Endothelial cell (in vitro differentiated cells): ENCODE results near the gene AIF1. TPM values are rescaled to one million over a fixed set of nuclear protein-coding genes. Genes with fewer than 3 reads are reported as not detected.

ENCODE experiments used
- DNase-seq: peaks from one replicate; pipeline ENCODE4 v3.0.0; 2021; ENCODE audit warnings: low spot score
- H3K27ac Mint-ChIP-seq: one replicate; pipeline ENCODE4 v1.8.0; 2021; ENCODE audit warnings: mixed read lengths, inconsistent platforms; ENCODE audit not compliant: unreplicated experiment
- H3K27me3 Mint-ChIP-seq: one replicate; pipeline ENCODE4 v1.8.0; 2021; ENCODE audit warnings: mild to moderate bottlenecking, moderate library complexity, mixed read lengths, inconsistent platforms; ENCODE audit not compliant: unreplicated experiment
- H3K36me3 Mint-ChIP-seq: one replicate; pipeline ENCODE4 v1.8.0; 2021; ENCODE audit warnings: mild to moderate bottlenecking, low read depth, mixed read lengths, inconsistent platforms; ENCODE audit not compliant: unreplicated experiment
- H3K4me1 Mint-ChIP-seq: one replicate; pipeline ENCODE4 v1.8.0; 2021; ENCODE audit warnings: mild to moderate bottlenecking, mixed read lengths, inconsistent platforms; ENCODE audit not compliant: unreplicated experiment
- H3K4me3 Mint-ChIP-seq: one replicate; pipeline ENCODE4 v1.8.0; 2021; ENCODE audit warnings: mild to moderate bottlenecking, mixed read lengths, inconsistent platforms; ENCODE audit not compliant: unreplicated experiment
- H3K9me3 Mint-ChIP-seq: one replicate; pipeline ENCODE4 v1.8.0; 2021; ENCODE audit warnings: mixed read lengths, inconsistent platforms; ENCODE audit not compliant: unreplicated experiment
- CTCF ChIP-seq: fragments of 200-600 bp; sonication (generic); IDR thresholded peaks from one replicate; pipeline ENCODE4 v1.5.0; 2021; ENCODE audit warnings: antibody characterized with exemption; ENCODE audit not compliant: unreplicated experiment
- microRNA-seq: library from miRNA; unstranded; fragments of <30 nt; microRNA quantifications from one replicate; pipeline ENCODE4, GENCODE V29; 2020; ENCODE audit not compliant: unreplicated experiment
- total RNA-seq: library from RNA; stranded (reverse); fragmentation: NEBNext Ultra II Directional; extraction: Animal tissue kit (Norgen Biotek cat#: 25700); gene quantifications from one replicate; pipeline ENCODE4 v1.2.1, GENCODE V29; 2021; ENCODE audit not compliant: unreplicated experiment

The AIF1 gene
- total RNA-seq, 1 donor from 2014 or later: 22.8 TPM

DNA sequence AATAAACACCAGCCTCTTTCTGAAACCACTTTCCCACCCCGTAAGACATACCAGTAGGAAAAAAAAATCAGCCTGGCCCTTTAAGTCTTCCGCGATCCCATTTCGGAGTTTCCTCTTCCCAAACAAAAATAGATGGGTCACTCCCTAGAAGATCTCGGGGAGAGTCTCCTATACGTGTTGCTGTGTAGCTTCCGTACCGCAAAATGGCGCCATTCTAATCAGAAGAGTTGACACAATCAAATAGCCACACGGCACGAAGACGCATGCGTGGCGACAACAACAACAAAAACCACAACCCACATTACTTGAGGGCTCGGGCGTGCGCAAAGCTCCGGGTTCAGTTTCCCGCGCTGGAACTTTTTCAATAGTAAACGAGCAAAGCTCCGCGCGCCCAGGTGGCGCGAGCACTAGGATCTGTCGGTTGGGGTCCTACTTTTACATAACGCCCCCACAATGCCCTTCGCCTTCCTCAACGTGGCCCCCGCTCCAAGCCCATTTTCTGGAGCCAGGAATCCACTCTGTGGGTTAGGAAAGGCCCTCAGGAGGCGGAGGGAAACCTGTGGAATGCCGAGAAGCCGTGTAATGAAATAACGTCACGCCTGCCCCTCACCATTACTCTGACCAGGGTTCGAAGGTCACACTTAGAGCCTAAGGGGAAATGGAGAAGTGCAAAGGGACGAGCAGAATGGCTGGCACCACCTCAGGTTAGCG, 49.9 kb downstream of the AIF1 start, which contains the start of gene GPANK1:
Gene GPANK1 (minus strand): TSS at position 208 of the 711 bp plus-strand sequence. CDS start 519 bp downstream, outside the sequence.
- TF ChIP-seq CTCF: no peak
- peak within 1 kb of the TSS; percentile 97 for H3K4me3 Mint-ChIP-seq
- H3K9me3 Mint-ChIP-seq: no peaks in the 10 kb centered on the region
- peaks cover 5% of the 10 kb centered on the region for H3K27me3 Mint-ChIP-seq
- H3K4me1 Mint-ChIP-seq: peaks cover 27% of the 10 kb centered on the region
- H3K27ac Mint-ChIP-seq: peak within 1 kb of the TSS; percentile 97
- H3K36me3 Mint-ChIP-seq: peaks cover 14% of the 10 kb centered on the region
- DNase-seq: peak; percentile 59

DNA sequence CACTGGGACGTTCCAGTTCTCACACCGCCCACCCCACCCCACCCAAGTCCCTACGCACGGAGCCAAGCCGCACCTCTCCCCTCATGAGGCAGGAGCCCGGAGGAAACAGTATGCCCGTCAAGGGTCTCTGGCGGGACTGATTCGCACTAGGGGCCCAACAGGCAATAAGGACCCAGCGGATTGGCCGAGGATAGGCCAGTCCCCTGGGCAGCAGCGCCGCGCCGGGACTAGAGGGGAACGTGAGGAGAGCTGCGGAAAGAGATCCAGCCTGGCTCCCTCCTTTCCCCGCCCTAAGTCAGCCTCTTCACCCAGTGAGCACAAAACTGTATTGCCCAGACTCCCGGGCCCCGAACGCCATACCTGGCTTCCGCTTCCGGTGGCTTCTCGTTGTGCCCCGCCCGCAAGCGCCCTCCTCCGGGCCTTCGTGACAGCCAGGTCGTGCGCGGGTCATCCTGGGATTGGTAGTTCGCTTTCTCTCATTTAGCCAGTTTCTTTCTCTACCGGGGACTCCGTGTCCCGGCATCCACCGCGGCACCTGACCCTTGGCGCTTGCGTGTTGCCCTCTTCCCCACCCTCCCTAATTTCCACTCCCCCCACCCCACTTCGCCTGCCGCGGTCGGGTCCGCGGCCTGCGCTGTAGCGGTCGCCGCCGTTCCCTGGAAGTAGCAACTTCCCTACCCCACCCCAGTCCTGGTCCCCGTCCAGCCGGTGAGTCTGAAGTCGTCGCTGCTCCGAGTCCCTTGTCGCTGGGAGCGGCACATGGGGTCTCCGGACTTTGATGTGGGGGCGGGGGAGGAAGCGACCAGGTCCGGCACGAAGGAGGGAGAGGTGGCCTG, 50.7 kb downstream of the AIF1 start, which contains the start of gene CSNK2B:
Gene CSNK2B (plus strand): TSS at position 580 of the 836 bp plus-strand sequence. CDS start 752 bp downstream, outside the sequence.
- TF ChIP-seq CTCF: no peak
- Mint-ChIP-seq H3K9me3 (no peaks in the 10 kb centered on the region), H3K4me1 (peaks cover 27% of the 10 kb centered on the region), H3K36me3 (peaks cover 22% of the 10 kb centered on the region), H3K27ac (peak within 1 kb of the TSS; percentile 97), H3K4me3 (peak within 1 kb of the TSS; percentile 97), H3K27me3 (peaks cover 5% of the 10 kb centered on the region)
- DNase-seq: peak; percentile 83

GRCh38 chr6:31666337-31666965, 51.4 kb downstream of the AIF1 start:
- Mint-ChIP-seq H3K4me1 (peaks cover 24% of the 10 kb centered on the region), H3K36me3 (peaks cover 23% of the 10 kb centered on the region), H3K27ac (peak overlapping the region; percentile 97), H3K27me3 (peaks cover 5% of the 10 kb centered on the region), H3K4me3 (peak overlapping the region; percentile 97), H3K9me3 (no peaks in the 10 kb centered on the region)
- DNase-seq: no peak
- TF ChIP-seq CTCF: no peak

Small RNA genes within 50 kb of the gene (microRNA-seq; reads per million reads assigned to microRNA genes)
- 1.2 reads per million, percentile 17 among the genes with 10 or more reads in this experiment for gene MIR6832

Other genes with a start within 250 kb of the AIF1 start
- 16.6 TPM for gene MICA, start 211.6 kb upstream of the AIF1 start, total RNA-seq
- 3.6 TPM for gene MICB, start 117.1 kb upstream of the AIF1 start, total RNA-seq
- not detected for gene MCCD1, start 86.3 kb upstream of the AIF1 start, total RNA-seq
- gene DDX39B, start 73.2 kb upstream of the AIF1 start, total RNA-seq: 336 TPM
- gene ATP6V1G2, start 68.6 kb upstream of the AIF1 start, total RNA-seq: 1.8 TPM
- 13.4 TPM for gene NFKBIL1, start 67.6 kb upstream of the AIF1 start, total RNA-seq
- not detected for gene LTA, start 42.9 kb upstream of the AIF1 start, total RNA-seq
- gene TNF, start 39.7 kb upstream of the AIF1 start, total RNA-seq: not detected
- not detected for gene LTB, start 32.8 kb upstream of the AIF1 start, total RNA-seq
- gene LST1, start 29.0 kb upstream of the AIF1 start, total RNA-seq: 1.7 TPM
- not detected for gene NCR3, start 22.2 kb upstream of the AIF1 start, total RNA-seq
- 149 TPM for gene PRRC2A, start 5.5 kb downstream of the AIF1 start, total RNA-seq
- 312 TPM for gene BAG6, start 37.4 kb downstream of the AIF1 start, total RNA-seq
- 0.92 TPM for gene APOM, start 40.7 kb downstream of the AIF1 start, total RNA-seq
- gene C6orf47, start 45.5 kb downstream of the AIF1 start, total RNA-seq: 13.1 TPM
- gene GPANK1, start 49.8 kb downstream of the AIF1 start, total RNA-seq: 8.9 TPM
- gene CSNK2B, start 50.8 kb downstream of the AIF1 start, total RNA-seq: 164 TPM
- gene LY6G5B, start 54.7 kb downstream of the AIF1 start, total RNA-seq: 16.3 TPM
- 22.0 TPM for gene LY6G5C, start 65.8 kb downstream of the AIF1 start, total RNA-seq
- 54.7 TPM for gene ABHD16A, start 88.1 kb downstream of the AIF1 start, total RNA-seq
- not detected for gene LY6G6F, start 91.6 kb downstream of the AIF1 start, total RNA-seq
- gene LY6G6D, start 100.1 kb downstream of the AIF1 start, total RNA-seq: not detected
- gene LY6G6C, start 106.5 kb downstream of the AIF1 start, total RNA-seq: 0.28 TPM
- not detected for gene MPIG6B, start 108.1 kb downstream of the AIF1 start, total RNA-seq
- gene DDAH2, start 114.1 kb downstream of the AIF1 start, total RNA-seq: 145 TPM
- 420 TPM for gene CLIC1, start 121.3 kb downstream of the AIF1 start, total RNA-seq
- gene MSH5, start 124.8 kb downstream of the AIF1 start, total RNA-seq: 16.1 TPM
- 2.4 TPM for gene SAPCD1, start 147.4 kb downstream of the AIF1 start, total RNA-seq
- gene VWA7, start 162.1 kb downstream of the AIF1 start, total RNA-seq: 0.74 TPM
- 53.0 TPM for gene VARS1, start 180.5 kb downstream of the AIF1 start, total RNA-seq
- gene LSM2, start 191.7 kb downstream of the AIF1 start, total RNA-seq: 57.1 TPM
- 0.82 TPM for gene HSPA1L, start 200.0 kb downstream of the AIF1 start, total RNA-seq
- gene HSPA1A, start 200.3 kb downstream of the AIF1 start, total RNA-seq: 27.2 TPM
- 19.8 TPM for gene HSPA1B, start 212.5 kb downstream of the AIF1 start, total RNA-seq
- gene NEU1, start 247.6 kb downstream of the AIF1 start, total RNA-seq: 31.9 TPM